Suprapubic skin (tissue), 3 donors: ENCODE results near the gene CALY.

Experiments
- POLR2A ChIP-seq, 2 donors: fragments of 450-650 bp; IDR thresholded peaks; one replicate each; pipeline ENCODE4 v1.6.1; 2017; ENCODE audit warnings: antibody characterized with exemption in 2 of 2, mild to moderate bottlenecking in 2 of 2, moderate library complexity in 2 of 2
- TF ChIP-seq, protein P1 (sequence below), 2 donors: fragments of 200-600 bp in 1 of 2; fragments of 450-650 bp in 1 of 2; sonication (generic) in 1 of 2; IDR thresholded peaks; one replicate each; pipeline ENCODE4 v1.5.1; 2016 to 2019; ENCODE audit warnings: antibody characterized with exemption in 2 of 2, mild to moderate bottlenecking in 1 of 2, moderate library complexity in 1 of 2

DNA sequence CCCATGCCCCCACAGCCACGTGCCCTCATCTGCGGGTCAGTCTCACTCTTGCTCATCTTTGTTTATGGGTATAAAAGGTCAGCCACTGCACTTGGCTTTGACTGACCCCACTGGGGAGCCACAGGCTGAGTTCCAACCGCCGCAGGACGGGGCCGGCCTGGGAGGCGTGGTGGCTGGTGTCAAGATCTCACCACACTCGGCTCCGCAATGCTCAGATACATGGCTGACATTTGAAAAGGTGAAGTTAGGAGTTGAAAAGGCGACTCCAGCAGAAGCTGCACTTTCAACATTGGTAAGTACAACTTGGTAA, 42.9 kb downstream of the CALY start:
- no peak for TF ChIP-seq POLR2A (IDR thresholded peaks at IDR 0.05)
- TF ChIP-seq, protein P1, sequence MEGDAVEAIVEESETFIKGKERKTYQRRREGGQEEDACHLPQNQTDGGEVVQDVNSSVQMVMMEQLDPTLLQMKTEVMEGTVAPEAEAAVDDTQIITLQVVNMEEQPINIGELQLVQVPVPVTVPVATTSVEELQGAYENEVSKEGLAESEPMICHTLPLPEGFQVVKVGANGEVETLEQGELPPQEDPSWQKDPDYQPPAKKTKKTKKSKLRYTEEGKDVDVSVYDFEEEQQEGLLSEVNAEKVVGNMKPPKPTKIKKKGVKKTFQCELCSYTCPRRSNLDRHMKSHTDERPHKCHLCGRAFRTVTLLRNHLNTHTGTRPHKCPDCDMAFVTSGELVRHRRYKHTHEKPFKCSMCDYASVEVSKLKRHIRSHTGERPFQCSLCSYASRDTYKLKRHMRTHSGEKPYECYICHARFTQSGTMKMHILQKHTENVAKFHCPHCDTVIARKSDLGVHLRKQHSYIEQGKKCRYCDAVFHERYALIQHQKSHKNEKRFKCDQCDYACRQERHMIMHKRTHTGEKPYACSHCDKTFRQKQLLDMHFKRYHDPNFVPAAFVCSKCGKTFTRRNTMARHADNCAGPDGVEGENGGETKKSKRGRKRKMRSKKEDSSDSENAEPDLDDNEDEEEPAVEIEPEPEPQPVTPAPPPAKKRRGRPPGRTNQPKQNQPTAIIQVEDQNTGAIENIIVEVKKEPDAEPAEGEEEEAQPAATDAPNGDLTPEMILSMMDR (IDR thresholded peaks at IDR 0.05): no peak
